GM19043 (cell line): Measurements from ENCODE around the gene TRAP1.
"Not testable (repeated sequence)": the region's sequence is repeated elsewhere in the genome, so short reads cannot be mapped to it uniquely, and the experiment has no call there.

Experiments used
- ATAC-seq: cut with Tn5 transposase; IDR thresholded peaks from one replicate; pipeline ENCODE4 v1.9.1; 2021; ENCODE audit warnings: low read depth; ENCODE audit not compliant: unreplicated experiment

The TRAP1 gene

DNA sequence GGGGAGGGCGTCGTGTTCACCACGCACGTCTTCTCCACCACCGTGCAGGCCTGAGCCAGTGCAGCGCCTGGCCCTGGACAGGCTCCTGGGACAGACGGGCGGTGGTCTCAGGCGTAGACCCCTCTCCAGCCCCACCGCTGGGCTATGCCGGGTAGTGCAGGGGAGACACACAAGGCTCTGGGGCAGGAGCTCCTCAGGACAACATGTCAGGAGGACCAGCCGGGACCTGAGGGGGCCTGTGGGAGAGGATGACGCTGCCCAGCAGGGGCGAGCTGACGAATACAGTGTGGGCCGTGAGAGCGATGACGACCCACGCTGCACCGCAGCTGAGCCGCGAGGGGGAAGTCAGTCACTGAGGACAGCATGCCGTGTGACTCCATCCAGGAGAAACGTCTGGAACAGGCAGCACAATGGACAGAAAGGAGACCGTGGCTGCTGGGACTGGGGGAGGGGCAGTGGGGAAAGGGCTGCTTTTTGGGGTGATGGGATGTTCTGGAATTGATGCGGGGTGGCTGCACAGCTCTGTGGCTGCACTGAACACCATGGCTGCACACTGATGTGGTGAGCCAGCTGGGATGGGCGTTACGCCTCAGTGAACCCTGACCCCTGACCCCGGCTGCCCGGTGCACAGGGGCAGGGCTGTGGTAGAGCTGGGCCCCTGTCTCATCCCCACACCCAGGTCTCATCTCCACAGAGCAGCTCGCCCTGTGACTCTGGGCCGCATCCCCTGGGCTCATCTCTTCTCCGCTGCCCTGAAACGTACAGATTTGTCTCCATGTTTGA lies 42.6 kb downstream of the TRAP1 start:
- no peak for ATAC-seq

DNA sequence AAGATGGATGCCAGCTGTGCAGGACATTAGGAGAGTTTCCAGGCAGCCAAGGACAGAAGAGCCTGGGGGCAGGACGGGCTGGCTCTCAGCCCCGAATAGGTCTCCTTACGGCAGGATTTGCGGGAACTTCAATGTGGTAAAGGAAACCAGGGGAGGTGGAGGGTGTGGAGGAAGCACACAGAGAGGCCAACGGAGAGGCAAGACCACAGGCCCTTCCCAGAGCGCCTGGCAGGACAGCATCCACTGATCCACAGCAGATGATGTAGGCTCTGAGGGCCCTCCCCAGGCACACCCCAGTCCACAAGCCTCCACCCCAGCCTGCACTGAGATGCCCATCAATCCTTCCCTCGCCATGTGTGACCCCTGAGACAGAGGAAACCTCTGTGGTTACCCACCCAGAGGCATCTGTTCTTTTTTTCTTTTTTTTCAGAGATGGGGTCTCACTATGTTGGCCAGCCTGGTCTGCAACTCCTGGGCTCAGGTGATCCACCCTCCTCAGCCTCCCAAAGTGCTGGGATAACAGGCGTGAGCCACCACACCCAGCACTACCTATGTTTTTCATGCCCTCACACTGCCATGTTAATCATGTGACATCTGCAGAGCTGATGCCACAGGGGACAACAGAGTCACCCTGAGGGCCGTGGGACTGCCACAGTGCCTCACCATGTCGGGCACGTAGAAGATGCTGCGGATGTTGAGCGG lies 43.5 kb downstream of the TRAP1 start:
- no peak for ATAC-seq

DNA sequence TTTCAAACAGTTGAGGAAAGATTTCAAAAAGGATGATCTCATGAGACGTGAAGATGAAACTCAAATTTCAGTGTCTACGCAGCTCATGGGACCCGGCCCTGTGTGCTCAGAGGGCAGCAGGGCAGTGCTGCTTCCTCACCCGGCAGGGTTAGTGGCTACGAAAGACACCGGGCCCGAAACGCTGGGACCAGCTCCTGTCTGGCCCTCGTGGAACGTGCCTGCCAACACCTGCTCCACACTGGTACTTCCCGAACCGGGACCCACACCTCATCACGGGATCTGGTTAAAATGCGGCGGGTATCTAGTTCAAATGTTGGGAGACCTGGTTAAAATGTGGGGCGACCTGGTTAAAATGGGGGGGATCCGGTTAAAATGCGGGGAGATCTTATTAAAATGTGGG lies 44.1 kb downstream of the TRAP1 start:
- ATAC-seq = no peak

DNA sequence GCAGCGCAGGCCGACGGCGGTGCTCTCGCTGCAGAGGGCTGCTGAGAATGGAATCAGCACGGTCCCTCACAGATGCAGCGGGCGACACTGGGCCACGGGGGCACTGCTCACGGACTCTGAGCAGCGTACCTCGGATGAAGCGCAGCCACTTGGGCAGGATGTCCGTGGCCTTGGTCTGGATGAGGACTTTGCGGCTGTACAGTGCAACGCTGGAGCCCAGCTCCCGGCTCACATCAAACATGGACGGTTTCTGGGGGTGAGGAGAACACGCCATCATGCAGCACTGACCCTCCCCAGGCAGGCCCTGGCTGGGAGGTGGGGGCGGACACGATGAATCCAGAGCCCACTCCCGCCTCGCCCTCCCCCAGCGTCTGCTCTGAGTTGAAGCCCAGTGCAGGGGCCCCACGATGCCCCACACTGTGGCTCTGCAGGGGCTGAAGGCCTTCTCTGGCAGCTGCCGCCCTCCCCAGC lies 44.7 kb downstream of the TRAP1 start:
- ATAC-seq = no peak

DNA sequence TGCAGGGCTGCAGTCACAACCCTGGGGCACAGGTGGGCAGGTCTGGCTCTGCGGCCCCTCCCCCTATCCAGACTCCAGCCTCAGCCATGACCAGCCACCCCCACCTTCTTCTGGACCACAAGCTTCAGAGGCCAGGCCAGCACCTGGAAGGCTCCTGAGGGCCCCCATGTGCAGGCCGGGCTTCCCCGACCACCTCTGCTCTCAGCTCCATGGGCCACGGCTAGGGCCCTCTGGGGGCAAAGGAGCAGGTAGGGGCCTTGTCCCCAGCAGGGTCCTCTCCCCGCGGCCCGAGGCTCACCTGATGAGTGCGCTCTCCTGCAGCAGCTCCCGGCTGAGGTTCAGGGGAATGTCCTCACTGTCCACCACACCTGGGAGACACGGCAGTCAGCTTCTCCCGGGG lies 45.9 kb downstream of the TRAP1 start:
- ATAC-seq = no peak

DNA sequence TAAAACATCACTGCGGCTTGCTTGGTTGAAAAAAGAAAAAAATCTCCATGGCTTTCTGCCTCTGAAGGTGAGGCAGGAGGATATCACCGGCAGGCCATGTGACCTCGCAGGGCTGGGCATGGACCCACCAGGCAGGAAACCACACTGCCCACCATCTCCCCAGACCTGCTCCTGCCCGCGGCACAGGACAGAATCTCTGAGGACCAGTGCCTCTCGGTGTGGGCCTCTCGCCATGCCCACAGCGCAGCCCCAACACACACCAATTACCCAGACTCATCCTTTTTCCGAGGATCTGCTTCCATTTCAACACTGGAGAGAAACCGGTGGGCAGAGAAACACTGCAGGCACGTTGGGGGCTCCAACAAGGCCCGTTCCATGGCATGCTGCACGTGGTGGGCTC lies 46.6 kb downstream of the TRAP1 start:
- no peak for ATAC-seq

DNA sequence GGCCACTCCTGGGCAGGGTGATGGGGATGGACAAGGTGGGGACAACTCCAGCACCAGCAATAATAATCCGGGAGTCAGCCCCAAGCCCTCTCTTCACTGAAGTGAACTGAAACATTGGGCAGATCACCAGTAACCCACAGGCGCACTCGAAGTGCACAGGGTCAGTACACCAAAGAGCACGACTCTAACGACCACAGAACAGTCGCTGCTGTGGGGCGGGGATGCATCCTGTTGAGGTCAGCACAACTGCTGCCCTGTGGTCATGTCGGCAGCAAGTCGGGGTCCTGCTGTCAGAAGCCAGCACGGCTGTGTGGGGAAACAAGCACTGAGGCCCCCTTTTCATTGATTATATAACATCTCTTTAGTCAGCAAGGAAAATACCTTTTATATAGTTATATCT lies 48.2 kb downstream of the TRAP1 start:
- no peak for ATAC-seq

- no peak for ATAC-seq
Measured at GRCh38 chr16:3668626-3669025, 48.7 kb downstream of the TRAP1 start.

DNA sequence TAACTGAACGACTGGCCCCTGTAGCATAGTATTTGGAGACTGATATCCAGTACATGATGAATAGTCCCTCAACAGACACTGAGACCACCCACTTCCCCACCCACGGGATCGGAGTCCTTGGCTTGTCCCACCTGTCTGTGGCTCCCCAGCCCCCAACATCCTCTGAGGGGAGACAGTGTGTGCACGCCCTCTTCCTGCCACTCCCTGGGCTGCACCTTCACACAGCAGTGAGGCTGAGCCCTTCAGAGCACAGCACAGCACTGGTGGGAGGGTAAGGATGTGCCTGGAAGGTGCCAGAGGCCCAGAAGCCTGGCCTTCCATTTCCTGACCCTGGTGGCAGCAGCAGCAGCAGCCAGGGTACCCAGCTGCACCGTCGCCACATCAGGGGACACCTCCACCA lies 51.8 kb downstream of the TRAP1 start:
- no peak for ATAC-seq

GRCh38 chr16:3664187-3664896 lies 53.0 kb downstream of the TRAP1 start:
- ATAC-seq = no peak

DNA sequence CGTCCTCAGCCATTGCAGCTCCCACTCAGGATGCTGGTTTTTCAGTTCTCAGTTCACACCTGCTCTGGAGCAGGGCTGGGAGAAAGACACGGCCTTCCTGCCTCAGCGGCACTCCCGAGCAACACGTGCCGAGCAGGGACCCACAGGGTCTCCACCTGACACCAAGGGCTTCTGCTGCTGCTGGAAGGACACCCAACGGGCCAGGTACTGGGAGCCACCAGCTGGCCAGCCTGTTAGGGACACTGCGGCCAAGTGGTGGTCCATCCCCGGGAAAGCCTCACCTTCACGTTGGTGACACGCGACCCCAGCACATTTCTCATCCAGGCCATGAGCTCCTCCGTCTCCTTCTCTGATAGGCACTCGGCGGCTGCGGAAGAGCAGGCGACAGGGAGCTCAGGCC lies 54.7 kb downstream of the TRAP1 start:
- no peak for ATAC-seq

DNA sequence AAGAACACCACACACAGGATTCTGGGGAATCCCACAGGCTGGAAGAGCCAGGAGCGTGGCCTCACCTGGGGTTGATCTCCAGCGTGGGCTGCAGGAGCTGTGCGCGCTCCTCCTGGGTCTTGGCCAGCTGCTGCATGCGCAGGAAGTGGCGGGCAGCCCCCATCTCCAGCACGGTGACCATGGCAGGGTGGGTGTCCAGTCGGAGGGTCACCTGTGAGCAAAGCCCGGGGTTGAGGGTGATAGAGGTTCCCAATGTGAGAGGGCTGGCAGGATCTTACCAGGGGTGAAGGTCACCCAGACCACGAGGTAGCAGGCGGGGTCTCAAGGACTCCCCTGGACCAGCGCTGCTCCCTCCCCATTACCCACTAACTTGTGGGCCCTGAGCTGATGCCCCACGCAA lies 55.4 kb downstream of the TRAP1 start:
- ATAC-seq = no peak

DNA sequence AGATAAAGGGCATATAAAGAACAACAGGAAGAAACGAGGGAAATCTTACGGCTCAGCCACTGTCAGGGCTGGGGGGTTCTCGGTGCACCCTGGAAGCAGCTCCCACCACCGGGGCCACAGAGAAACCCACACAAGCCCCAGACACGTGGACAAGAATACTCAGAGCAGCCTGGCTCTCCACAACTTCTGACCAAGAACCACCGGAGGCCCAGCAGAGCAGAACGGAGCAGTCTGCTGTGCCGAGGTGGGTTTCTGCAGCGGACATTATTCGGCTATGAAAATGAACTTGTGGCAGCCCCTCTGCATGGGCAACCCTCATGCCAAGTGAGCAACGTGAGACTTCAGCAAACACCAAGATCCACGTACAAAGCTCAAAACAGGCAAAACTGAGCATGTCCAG lies 56.0 kb downstream of the TRAP1 start:
- no peak for ATAC-seq

GRCh38 chr16:3659251-3659650 lies 58.1 kb downstream of the TRAP1 start:
- no peak for ATAC-seq

DNA sequence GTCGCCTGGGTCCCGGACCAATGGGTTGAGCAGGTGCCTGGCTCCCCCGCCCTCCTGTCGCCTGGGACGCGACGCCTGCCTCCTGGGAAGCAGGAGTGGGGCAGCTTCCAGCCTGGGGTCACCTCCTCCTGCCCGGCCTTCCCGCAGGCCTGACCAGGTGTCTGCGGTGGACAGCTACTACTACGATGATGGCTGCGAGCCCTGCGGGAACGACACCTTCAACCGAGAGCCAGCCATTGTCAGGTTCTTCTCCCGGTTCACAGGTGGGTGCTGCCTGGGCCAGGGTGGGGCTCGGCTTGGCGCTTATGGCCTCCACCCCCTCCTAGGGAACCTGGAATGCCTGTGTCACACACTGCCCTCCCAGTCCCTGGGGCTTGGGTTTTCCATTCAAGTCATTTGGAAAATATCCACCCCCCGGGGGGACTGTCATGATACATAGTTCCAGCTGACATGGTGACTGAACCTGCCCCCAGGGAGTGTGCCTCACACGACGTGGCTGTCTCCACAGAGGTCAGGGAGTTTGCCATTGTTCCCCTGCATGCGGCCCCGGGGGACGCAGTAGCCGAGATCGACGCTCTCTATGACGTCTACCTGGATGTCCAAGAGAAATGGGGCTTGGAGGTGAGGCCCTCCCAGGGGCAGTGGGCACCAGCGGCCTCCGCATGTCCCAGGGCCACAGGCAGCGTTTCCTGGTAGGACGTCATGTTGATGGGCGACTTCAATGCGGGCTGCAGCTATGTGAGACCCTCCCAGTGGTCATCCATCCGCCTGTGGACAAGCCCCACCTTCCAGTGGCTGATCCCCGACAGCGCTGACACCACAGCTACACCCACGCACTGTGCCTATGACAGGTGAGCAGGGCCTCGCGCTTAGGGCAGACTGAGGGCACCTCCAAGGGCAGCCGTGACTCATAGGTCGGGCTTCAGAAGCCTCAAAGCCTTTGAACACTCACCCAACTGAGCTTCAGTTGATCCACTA lies 60.5 kb downstream of the TRAP1 start:
- no peak for ATAC-seq

- ATAC-seq = not testable (repeated sequence)
Measured at GRCh38 chr16:3656160-3656490, 61.2 kb downstream of the TRAP1 start.

DNA sequence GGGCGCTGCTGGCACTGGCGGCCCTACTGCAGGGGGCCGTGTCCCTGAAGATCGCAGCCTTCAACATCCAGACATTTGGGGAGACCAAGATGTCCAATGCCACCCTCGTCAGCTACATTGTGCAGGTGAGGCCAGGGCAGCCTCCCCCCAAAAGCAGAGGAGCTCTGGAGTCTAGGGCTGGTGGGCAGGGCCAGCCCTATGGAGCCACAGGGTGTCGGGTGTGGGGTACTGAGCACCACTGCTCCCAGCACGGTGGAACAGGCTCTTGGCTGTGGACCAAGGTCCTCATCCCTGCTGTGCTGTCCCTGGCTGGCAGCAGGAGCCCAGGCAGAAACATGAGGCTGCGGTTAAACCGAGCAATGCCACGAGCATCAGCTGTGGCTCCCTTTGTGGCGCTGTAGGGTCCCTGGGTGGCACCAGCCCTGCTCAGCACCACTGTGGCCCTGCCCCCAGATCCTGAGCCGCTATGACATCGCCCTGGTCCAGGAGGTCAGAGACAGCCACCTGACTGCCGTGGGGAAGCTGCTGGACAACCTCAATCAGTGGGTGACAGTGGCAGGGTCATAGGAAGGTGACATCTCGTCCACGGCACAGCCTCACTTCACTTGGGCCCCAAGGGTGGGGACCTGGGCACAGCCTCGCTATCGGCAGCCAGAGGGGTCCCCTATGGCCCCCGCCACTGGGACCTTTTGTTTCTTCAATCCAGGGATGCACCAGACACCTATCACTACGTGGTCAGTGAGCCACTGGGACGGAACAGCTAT lies 61.7 kb downstream of the TRAP1 start:
- no peak for ATAC-seq

GRCh38 chr16:3655030-3655395 lies 62.3 kb downstream of the TRAP1 start:
- no peak for ATAC-seq

- no peak for ATAC-seq
Measured at GRCh38 chr16:3654249-3654991, 62.9 kb downstream of the TRAP1 start, which contains the start of gene DNASE1. TSS of gene DNASE1 (plus strand) at chr16:3654691. CDS start at chr16:3655374, 683 bp downstream.
